GM21526 (cell line): ENCODE data around the gene MPI.
"Not testable (repeated sequence)": the region's sequence is repeated elsewhere in the genome, so short reads cannot be mapped to it uniquely, and the experiment has no call there.

Source experiments
- ATAC-seq: cut with Tn5 transposase; IDR thresholded peaks from one replicate; pipeline ENCODE4 v1.9.1; 2021; ENCODE audit warnings: moderate library complexity; ENCODE audit not compliant: unreplicated experiment, low FRiP score

The MPI gene

DNA sequence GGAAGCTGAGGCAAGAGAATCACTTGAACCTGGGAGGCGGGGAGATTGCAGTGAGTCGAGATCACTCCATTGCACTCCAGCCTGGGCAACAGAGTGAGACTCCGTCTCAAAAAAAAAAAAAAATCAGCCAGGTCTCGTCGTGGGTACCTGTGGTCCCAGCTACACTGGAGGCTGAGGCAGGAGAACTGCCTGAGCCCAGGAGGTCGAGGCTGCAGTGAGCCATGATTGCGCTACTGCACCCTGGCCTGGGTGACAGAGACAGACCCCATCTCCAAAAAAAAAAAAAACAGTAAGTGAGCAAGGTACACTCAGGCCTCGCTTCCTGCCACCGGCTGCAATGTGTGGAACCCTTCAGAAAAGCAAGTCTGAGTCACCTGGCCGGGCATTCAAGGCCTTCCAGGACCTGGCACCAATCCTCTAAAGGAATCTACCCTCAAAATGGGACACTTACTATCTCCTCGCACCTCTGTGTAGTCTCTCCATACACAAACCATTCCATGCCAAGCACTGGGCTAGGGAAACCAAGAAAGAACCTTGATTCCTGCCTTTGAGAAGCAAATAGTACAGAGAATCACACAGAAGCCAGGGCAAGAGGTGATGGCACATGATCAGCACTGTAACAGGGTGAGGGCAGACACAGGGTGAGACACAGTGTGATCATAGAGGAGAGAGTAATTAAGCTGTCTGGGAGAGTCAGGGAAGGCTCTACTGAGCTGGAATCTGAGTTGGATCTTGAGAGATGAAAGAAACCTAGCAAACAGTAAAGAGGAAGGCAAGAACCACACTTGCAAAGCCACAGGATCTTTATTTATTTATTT, 26.4 kb upstream of the MPI start:
- ATAC-seq: no peak

DNA sequence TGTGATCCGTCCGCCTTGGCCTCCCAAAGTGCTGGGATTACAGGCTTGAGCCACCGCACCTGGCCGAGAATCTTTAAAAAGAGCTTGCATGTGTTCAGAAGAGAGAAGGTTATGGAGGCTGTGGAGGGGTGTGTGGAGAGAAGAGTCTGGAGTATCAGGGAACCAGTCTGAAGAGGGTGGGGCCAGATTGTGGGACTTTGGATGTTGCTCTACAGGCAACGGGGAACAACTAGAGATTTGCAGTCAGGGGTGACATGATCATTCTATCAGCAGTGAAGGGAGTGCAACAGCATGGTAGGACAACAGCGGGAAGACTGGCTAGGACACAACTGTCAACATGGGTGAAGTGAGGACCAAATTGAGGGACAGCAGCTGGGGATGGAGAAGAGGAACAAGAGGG, 25.5 kb upstream of the MPI start:
- ATAC-seq: no peak

GRCh38 chr15:74865316-74865715, 24.5 kb upstream of the MPI start:
- ATAC-seq: no peak

GRCh38 chr15:74866090-74866489, 23.8 kb upstream of the MPI start:
- no peak for ATAC-seq

DNA sequence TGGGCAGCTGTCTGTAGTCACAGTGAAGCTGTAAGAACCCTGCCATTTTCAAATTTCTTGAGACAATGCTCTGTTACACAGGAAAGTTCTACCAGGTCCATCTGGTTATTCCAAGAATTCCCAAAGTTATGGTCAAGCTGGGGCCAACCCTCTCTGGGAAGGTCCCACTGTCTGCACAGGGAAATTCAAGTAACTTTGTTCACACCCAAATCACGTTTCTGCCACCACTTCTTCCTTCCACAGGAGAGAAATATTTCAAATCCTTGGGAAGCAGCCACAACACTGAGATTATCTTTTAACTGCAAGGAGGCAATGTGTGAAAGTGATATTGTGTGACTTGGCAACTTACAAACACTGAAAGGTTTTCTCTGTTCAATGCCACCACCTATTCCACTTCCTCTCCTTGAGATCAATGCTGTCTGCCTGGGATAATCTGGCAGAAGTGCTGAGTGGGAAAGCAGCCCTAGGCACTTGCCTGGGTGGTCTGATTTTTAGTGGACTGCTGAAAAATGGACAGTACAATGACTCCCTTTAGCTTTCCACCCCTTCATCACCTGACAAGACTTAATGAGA, 22.3 kb upstream of the MPI start:
- no peak for ATAC-seq

GRCh38 chr15:74868059-74868458, 21.8 kb upstream of the MPI start:
- no peak for ATAC-seq

- no peak for ATAC-seq
These were observed 20.5 kb upstream of the MPI start for GRCh38 chr15:74869372-74869725.

- ATAC-seq: no peak
These were observed 20.0 kb upstream of the MPI start for GRCh38 chr15:74869726-74870407.

DNA sequence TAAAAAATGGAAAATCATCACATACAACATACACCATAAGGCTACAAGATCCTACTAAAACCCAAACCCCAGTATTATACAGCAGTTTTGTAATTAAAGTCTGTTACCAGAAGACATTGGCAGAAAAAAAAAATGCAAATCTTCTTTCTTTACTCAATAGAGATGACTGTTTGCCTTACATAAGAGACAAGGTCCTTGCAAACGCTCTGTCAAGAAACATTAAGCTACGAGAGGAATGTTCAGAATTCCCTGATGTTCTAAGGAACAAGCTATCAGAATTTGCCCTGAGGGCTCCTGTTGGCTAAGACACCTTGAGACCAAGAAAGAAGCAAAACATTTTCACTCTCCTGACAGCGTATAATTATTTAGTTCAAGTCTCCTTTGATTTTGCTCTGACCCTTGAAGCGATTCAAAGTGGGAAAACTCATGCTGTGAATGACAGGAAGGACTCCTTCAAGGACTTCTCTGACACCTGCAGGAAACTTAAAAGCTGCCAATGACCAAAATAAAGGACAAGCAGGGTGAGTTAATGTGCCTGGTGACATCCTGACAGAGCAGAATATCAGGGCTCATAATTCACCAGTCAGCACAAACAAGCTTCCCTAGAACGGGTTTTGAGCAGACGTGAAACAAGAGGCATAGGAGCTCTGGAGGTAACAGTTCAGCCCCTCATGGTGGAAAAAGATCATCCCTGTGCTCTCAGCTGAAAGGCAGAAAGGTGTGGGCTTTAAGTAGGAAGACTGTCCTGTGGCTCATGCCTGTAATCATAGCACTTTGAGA, 19.2 kb upstream of the MPI start:
- ATAC-seq: no peak

DNA sequence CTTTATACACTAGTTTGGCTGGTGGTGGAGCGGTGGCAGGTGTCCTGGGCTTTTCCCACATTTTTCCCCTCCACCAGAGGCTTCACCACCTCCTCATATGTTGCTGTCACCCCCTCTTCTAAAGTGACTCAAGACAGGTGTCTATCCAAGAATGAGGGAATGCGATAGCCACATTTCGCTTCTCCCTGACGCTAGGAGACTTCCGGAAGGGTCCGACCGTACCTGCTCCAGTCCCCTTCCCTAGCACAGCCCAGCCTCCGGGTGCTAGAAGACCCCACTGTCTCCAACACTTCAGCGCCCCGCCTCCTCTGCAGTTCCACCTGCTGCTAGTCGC, 17.2 kb upstream of the MPI start:
- no peak for ATAC-seq

- peak; percentile 81 for ATAC-seq
These were observed 16.6 kb upstream of the MPI start, which contains the start of gene SCAMP2 for GRCh38 chr15:74873036-74873755. TSS of gene SCAMP2 (minus strand) at chr15:74873365. CDS start at chr15:74873255, 110 bp downstream.

GRCh38 chr15:74873756-74874424, 16.0 kb upstream of the MPI start:
- no peak for ATAC-seq

DNA sequence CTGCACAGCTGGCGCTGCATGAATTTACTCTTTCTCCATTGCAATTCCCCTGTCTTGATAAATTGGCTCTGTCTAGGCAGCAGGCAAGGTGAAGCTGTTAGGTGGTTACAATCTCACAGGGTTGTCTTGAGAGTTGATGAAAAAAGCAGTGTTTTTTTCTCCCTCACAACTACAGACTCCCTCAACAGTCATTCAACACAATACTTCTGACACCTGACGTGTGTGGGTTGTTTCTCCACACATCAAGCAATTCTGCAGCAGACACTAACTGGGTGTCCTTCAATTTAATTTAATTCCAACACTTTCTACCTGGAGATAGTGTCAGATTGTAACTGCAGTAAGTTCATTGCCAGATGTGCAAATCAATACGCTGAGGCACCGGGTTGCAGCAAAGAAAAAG, 11.6 kb upstream of the MPI start:
- no peak for ATAC-seq

DNA sequence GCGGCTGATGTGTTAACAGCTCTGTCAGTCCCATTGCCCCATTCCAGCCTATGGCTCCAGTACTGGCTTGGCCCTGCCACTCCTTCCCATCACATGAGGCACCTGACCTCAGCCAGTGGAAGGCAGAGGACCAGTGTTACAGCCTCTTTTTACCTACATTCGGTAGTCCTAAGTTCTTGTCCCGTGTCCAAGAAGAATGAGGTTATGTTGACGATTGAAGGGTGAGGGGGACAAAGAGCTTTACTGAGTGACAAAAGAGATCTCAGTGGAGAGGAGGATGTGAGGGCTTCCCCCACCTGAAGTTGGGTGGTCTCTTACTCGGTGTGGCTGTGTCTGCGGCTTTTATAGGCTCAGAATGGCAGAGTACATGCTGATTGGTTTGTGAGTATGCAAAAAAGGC, 7.3 kb upstream of the MPI start:
- no peak for ATAC-seq

- no peak for ATAC-seq
These were observed 5.2 kb upstream of the MPI start for GRCh38 chr15:74884428-74885223.

DNA sequence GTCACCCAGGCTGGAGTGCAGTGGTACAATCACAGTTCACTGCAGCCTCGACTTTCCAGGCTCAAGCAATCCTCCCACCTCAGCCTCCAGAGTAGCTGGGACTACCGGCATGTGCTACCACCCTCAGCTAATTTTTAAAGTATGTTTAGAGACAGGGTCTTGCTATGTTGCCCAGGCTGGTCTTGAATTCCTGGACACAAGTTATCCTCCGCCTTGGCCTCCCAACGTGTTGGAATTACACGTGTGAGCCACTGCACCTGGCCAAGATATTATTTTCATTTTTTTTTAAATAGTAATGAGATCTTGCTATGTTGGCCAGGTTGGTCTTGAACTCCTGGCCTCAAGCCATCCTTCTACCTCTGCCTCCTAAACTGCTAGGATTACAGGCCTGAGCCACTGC, 4.4 kb upstream of the MPI start:
- no peak for ATAC-seq

GRCh38 chr15:74887537-74888193, 2.2 kb upstream of the MPI start:
- ATAC-seq: not testable (repeated sequence)

- ATAC-seq: no peak
These were observed 1.1 kb upstream of the MPI start for GRCh38 chr15:74888716-74889115.
